Thymus (tissue), 11 donors: Measurements from ENCODE around the gene LUZP1. TPM values are rescaled to one million over a fixed set of nuclear protein-coding genes. Genes with fewer than 3 reads are reported as not detected.

Experiments used
- DNase-seq, 9 donors: peaks; one replicate each; pipeline ENCODE4 v3.0.0-alpha.2; 2013; ENCODE audit warnings: low spot score in 9 of 9, low read depth in 6 of 9, missing footprints in 1 of 9
- H3K27ac ChIP-seq, 2 donors: one replicate each; pipeline ENCODE4 v1.5.1; 2013; ENCODE audit warnings: control low read depth in 1 of 2, low read depth in 1 of 2, low read length in 1 of 2, mild to moderate bottlenecking in 1 of 2, moderate library complexity in 1 of 2
- H3K27me3 ChIP-seq, 2 donors: one replicate each; pipeline ENCODE4 v1.5.1; 2013; ENCODE audit warnings: low read length in 1 of 2; ENCODE audit not compliant: control insufficient read depth in 2 of 2, insufficient read depth in 1 of 2
- H3K36me3 ChIP-seq, 2 donors: one replicate each; pipeline ENCODE4 v1.5.1; 2013; ENCODE audit warnings: low read length in 1 of 2, mild to moderate bottlenecking in 1 of 2, moderate library complexity in 1 of 2; ENCODE audit not compliant: control insufficient read depth in 2 of 2, insufficient read depth in 2 of 2
- H3K4me1 ChIP-seq, 2 donors: one replicate each; pipeline ENCODE4 v1.5.1; 2013; ENCODE audit warnings: low read length in 2 of 2; ENCODE audit not compliant: control insufficient read depth in 2 of 2, insufficient read depth in 2 of 2
- H3K4me3 ChIP-seq, 2 donors: one replicate each; pipeline ENCODE4 v1.5.1; 2013; ENCODE audit warnings: low read length in 2 of 2, control low read depth in 1 of 2, mild to moderate bottlenecking in 1 of 2
- H3K9me3 ChIP-seq, 2 donors: one replicate each; pipeline ENCODE4 v1.5.1; 2013; ENCODE audit warnings: low read length in 1 of 2, mild to moderate bottlenecking in 1 of 2; ENCODE audit not compliant: control insufficient read depth in 2 of 2, insufficient read depth in 1 of 2
- WGBS: extraction: QIAGEN DNeasy Blood & Tissue Kit; methylation state at CpG from one replicate; pipeline ENCODE4 v1.1.7; 2013; 5-methylcytosine and 5-hydroxymethylcytosine counted together
- polyA plus RNA-seq: library from polyadenylated mRNA; stranded (reverse); fragments of 200-250 nt; gene quantifications from one replicate; pipeline ENCODE4 v1.2.3, GENCODE V29; 2013
- total RNA-seq: library from RNA; stranded (reverse); fragments of 120-200 nt; gene quantifications from one replicate; pipeline ENCODE4 v1.2.4, GENCODE V29; 2013
- donor health status: healthy.

Gene LUZP1
- total and polyA plus RNA-seq, 2 donors: 5.5 to 9.3 TPM

- Histone ChIP-seq H3K4me3 (no peak overlapping the region), H3K9me3 (no peaks in the 10 kb centered on the region)
- 98% methylated on average over 6 of the region's 6 CpGs for WGBS
Measured at GRCh38 chr1:23079025-23079424, 89.6 kb downstream of the LUZP1 start.

GRCh38 chr1:23074012-23074411, 94.6 kb downstream of the LUZP1 start:
- Histone ChIP-seq H3K36me3 (peaks cover 56 to 67% of the 10 kb centered on the region in 2 donors), H3K4me3 (no peak overlapping the region), H3K4me1 (no peaks in the 10 kb centered on the region), H3K9me3 (no peaks in the 10 kb centered on the region), H3K27ac (no peak overlapping the region), H3K27me3 (no peaks in the 10 kb centered on the region)
- no peak for DNase-seq

More at GRCh38 chr1:23079025-23079424, 89.6 kb downstream of the LUZP1 start:
- DNase-seq: no peak
- H3K36me3 ChIP-seq: peaks cover 69 to 80% of the 10 kb centered on the region in 2 donors
- H3K27ac ChIP-seq: no peak overlapping the region
- H3K4me1 ChIP-seq: no peaks in the 10 kb centered on the region
- H3K27me3 ChIP-seq: no peaks in the 10 kb centered on the region

GRCh38 chr1:23069675-23070074, 99.0 kb downstream of the LUZP1 start:
- Histone ChIP-seq H3K36me3 (peaks cover 47 to 75% of the 10 kb centered on the region in 2 donors), H3K4me1 (no peaks in the 10 kb centered on the region), H3K27ac (no peak overlapping the region), H3K27me3 (no peaks in the 10 kb centered on the region), H3K9me3 (no peaks in the 10 kb centered on the region), H3K4me3 (no peak overlapping the region)
- 96% methylated on average over 4 of the region's 4 CpGs for WGBS
- no peak for DNase-seq

GRCh38 chr1:23069149-23069548, 99.5 kb downstream of the LUZP1 start:
- Histone ChIP-seq H3K9me3 (no peaks in the 10 kb centered on the region), H3K4me3 (no peak overlapping the region), H3K27me3 (no peaks in the 10 kb centered on the region), H3K36me3 (peaks cover 50 to 81% of the 10 kb centered on the region in 2 donors), H3K27ac (no peak overlapping the region), H3K4me1 (no peaks in the 10 kb centered on the region)
- DNase-seq: no peak
- 96% methylated on average over 2 of the region's 2 CpGs for WGBS

- no peaks in the 10 kb centered on the region for H3K4me1 ChIP-seq
- H3K9me3 ChIP-seq: no peaks in the 10 kb centered on the region
- DNase-seq: no peak
- 98% methylated on average over 2 of the region's 2 CpGs for WGBS
- H3K4me3 ChIP-seq: no peak overlapping the region
- H3K27ac ChIP-seq: no peak overlapping the region
- H3K36me3 ChIP-seq: peaks cover 28 to 80% of the 10 kb centered on the region in 2 donors
- no peaks in the 10 kb centered on the region for H3K27me3 ChIP-seq
Measured at GRCh38 chr1:23066075-23066474, 102.6 kb downstream of the LUZP1 start.

- H3K36me3 ChIP-seq: peaks cover 26 to 85% of the 10 kb centered on the region in 2 donors
- H3K27ac ChIP-seq: no peak overlapping the region
- no peak overlapping the region for H3K4me3 ChIP-seq
- no peaks in the 10 kb centered on the region for H3K4me1 ChIP-seq
- 98% methylated on average over 2 of the region's 2 CpGs for WGBS
- H3K27me3 ChIP-seq: no peaks in the 10 kb centered on the region
- DNase-seq: no peak
- no peaks in the 10 kb centered on the region for H3K9me3 ChIP-seq
Measured at GRCh38 chr1:23065385-23065784, 103.3 kb downstream of the LUZP1 start.

- DNase-seq: no peak
- Histone ChIP-seq H3K4me1 (no peaks in the 10 kb centered on the region), H3K36me3 (peaks cover 24 to 80% of the 10 kb centered on the region in 2 donors), H3K4me3 (no peak overlapping the region), H3K27me3 (no peaks in the 10 kb centered on the region), H3K27ac (no peak overlapping the region), H3K9me3 (no peaks in the 10 kb centered on the region)
- 95% methylated on average over 2 of the region's 2 CpGs for WGBS
Measured at GRCh38 chr1:23062271-23062670, 106.4 kb downstream of the LUZP1 start.

GRCh38 chr1:23057301-23057700, 111.4 kb downstream of the LUZP1 start:
- no peaks in the 10 kb centered on the region for H3K9me3 ChIP-seq
- no peak for DNase-seq
- H3K27ac ChIP-seq: no peak overlapping the region
- no peaks in the 10 kb centered on the region for H3K27me3 ChIP-seq
- WGBS: 97% methylated on average over 5 of the region's 5 CpGs
- no peaks in the 10 kb centered on the region for H3K4me1 ChIP-seq
- H3K36me3 ChIP-seq: peaks cover 23 to 72% of the 10 kb centered on the region in 2 donors
- no peak overlapping the region for H3K4me3 ChIP-seq

- DNase-seq: no peak
- WGBS: 97% methylated on average over 4 of the region's 4 CpGs
- Histone ChIP-seq H3K27ac (no peak overlapping the region), H3K4me1 (no peaks in the 10 kb centered on the region), H3K27me3 (no peaks in the 10 kb centered on the region), H3K9me3 (no peaks in the 10 kb centered on the region), H3K4me3 (no peak overlapping the region), H3K36me3 (peaks cover 17 to 38% of the 10 kb centered on the region in 2 donors)
Measured at GRCh38 chr1:23051290-23051909, 117.3 kb downstream of the LUZP1 start.
